Measurements from ENCODE around the gene LHX3.

Gene LHX3

GRCh38 chr9:136178061-136178772, 26.7 kb downstream of the LHX3 start:
- DNase-seq (ENCODE audit: low read depth in 3 of 3), result no peak

- DNase-seq (ENCODE audit: low read depth in 3 of 3), result no peak
Observed at GRCh38 chr9:136177224-136177623, 27.7 kb downstream of the LHX3 start.

- no peak for DNase-seq (ENCODE audit: low read depth in 3 of 3)
Observed at GRCh38 chr9:136175616-136176197, 29.2 kb downstream of the LHX3 start.

GRCh38 chr9:136174779-136175615, 29.9 kb downstream of the LHX3 start:
- DNase-seq (ENCODE audit: low read depth in 3 of 3), result no peak

- DNase-seq (ENCODE audit: low read depth in 3 of 3), result no peak
Observed at GRCh38 chr9:136173648-136174290, 31.2 kb downstream of the LHX3 start.

GRCh38 chr9:136172412-136173079, 32.4 kb downstream of the LHX3 start:
- no peak for DNase-seq (ENCODE audit: low read depth in 3 of 3)

GRCh38 chr9:136171801-136172411, 33.0 kb downstream of the LHX3 start:
- DNase-seq (ENCODE audit: low read depth in 3 of 3), result no peak

- DNase-seq (ENCODE audit: low read depth in 3 of 3), result no peak
Observed at GRCh38 chr9:136171009-136171800, 33.7 kb downstream of the LHX3 start.

- DNase-seq (ENCODE audit: low read depth in 3 of 3), result peak; percentile 13 to 62 (median 24)
Observed at GRCh38 chr9:136170006-136170901, 34.7 kb downstream of the LHX3 start.

- DNase-seq (ENCODE audit: low read depth in 3 of 3), result no peak
Observed at GRCh38 chr9:136169495-136169894, 35.4 kb downstream of the LHX3 start.

GRCh38 chr9:136163248-136163850, 41.6 kb downstream of the LHX3 start:
- DNase-seq (ENCODE audit: low read depth in 3 of 3), result no peak

GRCh38 chr9:136160995-136161610, 43.8 kb downstream of the LHX3 start:
- DNase-seq (ENCODE audit: low read depth in 3 of 3), result no peak

GRCh38 chr9:136160381-136160841, 44.5 kb downstream of the LHX3 start:
- no peak for DNase-seq (ENCODE audit: low read depth in 3 of 3)

GRCh38 chr9:136159851-136160250, 45.1 kb downstream of the LHX3 start:
- DNase-seq (ENCODE audit: low read depth in 3 of 3), result no peak

- DNase-seq (ENCODE audit: low read depth in 3 of 3), result no peak
Observed at GRCh38 chr9:136157477-136158265, 47.3 kb downstream of the LHX3 start.

GRCh38 chr9:136156209-136157120, 48.5 kb downstream of the LHX3 start:
- no peak for DNase-seq (ENCODE audit: low read depth in 3 of 3)

All from stimulated activated CD4-positive, alpha-beta T cell treated with anti-CD3 and anti-CD28 coated beads, TNF-alpha, amount 100 ng/mL, for 24 hours (primary cell).